Esophagus (tissue), 2 donors: ENCODE data around the gene PAH. TPM values are rescaled to one million over a fixed set of nuclear protein-coding genes. Genes with fewer than 3 reads are reported as not detected.

Experiments used
- H3K27ac ChIP-seq, 2 donors: one replicate each; pipeline ENCODE4 v1.5.1; 2013; ENCODE audit warnings: low read depth in 2 of 2, mild to moderate bottlenecking in 2 of 2, inconsistent platforms in 1 of 2, low read length in 1 of 2, moderate library complexity in 1 of 2
- H3K27me3 ChIP-seq, 2 donors: one replicate each; pipeline ENCODE4 v1.6.1; 2013; ENCODE audit warnings: low read length in 2 of 2, control low read depth in 1 of 2, mild to moderate bottlenecking in 1 of 2; ENCODE audit not compliant: insufficient read depth in 2 of 2, control insufficient read depth in 1 of 2
- H3K36me3 ChIP-seq, 2 donors: one replicate each; pipeline ENCODE4 v1.6.1; 2013; ENCODE audit warnings: low read length in 1 of 2; ENCODE audit not compliant: control insufficient read depth in 2 of 2, insufficient read depth in 2 of 2
- H3K4me1 ChIP-seq, 2 donors: one replicate each; pipeline ENCODE4 v1.6.1; 2013; ENCODE audit warnings: low read length in 1 of 2; ENCODE audit not compliant: control insufficient read depth in 2 of 2, insufficient read depth in 2 of 2
- H3K4me3 ChIP-seq, 2 donors: one replicate each; pipeline ENCODE4 v1.5.1; 2013; ENCODE audit warnings: low read length in 2 of 2, mild to moderate bottlenecking in 2 of 2, low read depth in 1 of 2, moderate library complexity in 1 of 2
- H3K9me3 ChIP-seq, 2 donors: one replicate each; pipeline ENCODE4 v1.6.1; 2013; ENCODE audit warnings: mild to moderate bottlenecking in 2 of 2, low read depth in 1 of 2, low read length in 1 of 2, moderate library complexity in 1 of 2; ENCODE audit not compliant: control insufficient read depth in 2 of 2, insufficient read depth in 1 of 2
- WGBS, 2 donors: extraction: QIAGEN DNeasy Blood & Tissue Kit; methylation state at CpG; one replicate each; pipeline ENCODE4 v1.1.7; 2013; 5-methylcytosine and 5-hydroxymethylcytosine counted together
- polyA plus RNA-seq, 2 donors: library from polyadenylated mRNA; stranded (reverse); fragments of 200-250 nt; gene quantifications; one replicate each; pipeline ENCODE4 v1.2.3, GENCODE V29; 2013
- donor health status: healthy with polysubstance abuse.
- donor health status: Bipolar disorder and iron deficiency.

PAH gene
- polyA plus RNA-seq, 2 donors = 0.11 TPM; not detected in 1

- peaks cover 31 to 42% of the 10 kb centered on the region in 2 donors for H3K27me3 ChIP-seq
- H3K4me1 ChIP-seq = peaks cover 7 to 9% of the 10 kb centered on the region in 2 donors
- H3K27ac ChIP-seq = no peak overlapping the region
- H3K36me3 ChIP-seq = no peaks in the 10 kb centered on the region
- no peak overlapping the region for H3K4me3 ChIP-seq
- H3K9me3 ChIP-seq = peaks cover 4% of the 10 kb centered on the region in 2 donors
- WGBS, 2 donors = 15 to 26% methylated on average over 14 of the region's 14 CpGs
These were observed 42.3 kb upstream of the PAH start for GRCh38 chr12:102959391-102959790.

GRCh38 chr12:102958830-102959176 lies 41.8 kb upstream of the PAH start:
- Histone ChIP-seq H3K4me1 (peaks cover 7 to 9% of the 10 kb centered on the region in 2 donors), H3K4me3 (peak overlapping the region in 1 of 2 donors; percentile 37)

GRCh38 chr12:102958073-102958829 lies 41.2 kb upstream of the PAH start:
- Histone ChIP-seq H3K9me3 (no peaks in the 10 kb centered on the region), H3K27ac (no peak overlapping the region), H3K36me3 (no peaks in the 10 kb centered on the region), H3K4me3 (peak overlapping the region in 1 of 2 donors; percentile 37), H3K4me1 (peaks cover 7 to 9% of the 10 kb centered on the region in 2 donors), H3K27me3 (peaks cover 24 to 35% of the 10 kb centered on the region in 2 donors)
- WGBS, 2 donors = 1 to 2% methylated on average over 80 to 83 of the region's 83 CpGs

More at GRCh38 chr12:102958830-102959176, 41.8 kb upstream of the PAH start:
- H3K36me3 ChIP-seq = no peaks in the 10 kb centered on the region
- H3K27ac ChIP-seq = no peak overlapping the region
- H3K27me3 ChIP-seq = peaks cover 29 to 38% of the 10 kb centered on the region in 2 donors
- H3K9me3 ChIP-seq = peaks cover 3 to 4% of the 10 kb centered on the region in 2 donors
- WGBS, 2 donors = 6 to 10% methylated on average over 15 of the region's 15 CpGs

- Histone ChIP-seq H3K4me1 (peaks cover 7 to 9% of the 10 kb centered on the region in 2 donors), H3K4me3 (peak within 1 kb of the TSS in 1 of 2 donors; percentile 37), H3K36me3 (no peaks in the 10 kb centered on the region), H3K27ac (no peak within 1 kb of the TSS), H3K27me3 (peaks cover 27 to 32% of the 10 kb centered on the region in 2 donors), H3K9me3 (no peaks in the 10 kb centered on the region)
- WGBS, 2 donors = 2% methylated on average over 47 to 51 of the region's 52 CpGs
These were observed 40.5 kb upstream of the PAH start, which contains the start of gene ASCL1 for GRCh38 chr12:102957339-102958050. Gene ASCL1, plus strand, starts transcription at chr12:102957674. Its CDS starts 571 bp downstream, at chr12:102958245.

- Histone ChIP-seq H3K27me3 (peaks cover 27 to 30% of the 10 kb centered on the region in 2 donors), H3K36me3 (no peaks in the 10 kb centered on the region), H3K4me3 (no peak overlapping the region), H3K4me1 (peaks cover 7 to 9% of the 10 kb centered on the region in 2 donors), H3K9me3 (no peaks in the 10 kb centered on the region), H3K27ac (no peak overlapping the region)
- WGBS, 2 donors = 6% methylated on average over 19 of the region's 19 CpGs
These were observed 39.8 kb upstream of the PAH start for GRCh38 chr12:102956738-102957327.

GRCh38 chr12:102955926-102956737 lies 39.1 kb upstream of the PAH start:
- 4 to 12% methylated on average over 50 of the region's 50 CpGs for WGBS, 2 donors
- H3K27me3 ChIP-seq = peaks cover 25 to 28% of the 10 kb centered on the region in 2 donors

GRCh38 chr12:102954134-102954533 lies 37.1 kb upstream of the PAH start:
- H3K9me3 ChIP-seq = no peaks in the 10 kb centered on the region
- no peaks in the 10 kb centered on the region for H3K36me3 ChIP-seq
- peaks cover 25% of the 10 kb centered on the region in 2 donors for H3K27me3 ChIP-seq
- H3K27ac ChIP-seq = no peak overlapping the region
- WGBS, 2 donors = 33 to 35% methylated on average over 1 of the region's 1 CpG
- no peak overlapping the region for H3K4me3 ChIP-seq
- H3K4me1 ChIP-seq = peaks cover 7 to 9% of the 10 kb centered on the region in 2 donors

More at GRCh38 chr12:102955926-102956737, 39.1 kb upstream of the PAH start:
- H3K27ac ChIP-seq = no peak overlapping the region
- H3K4me1 ChIP-seq = peaks cover 7 to 9% of the 10 kb centered on the region in 2 donors
- H3K9me3 ChIP-seq = no peaks in the 10 kb centered on the region
- no peak overlapping the region for H3K4me3 ChIP-seq
- no peaks in the 10 kb centered on the region for H3K36me3 ChIP-seq

GRCh38 chr12:102953221-102953620 lies 36.2 kb upstream of the PAH start:
- H3K27me3 ChIP-seq = peaks cover 17 to 20% of the 10 kb centered on the region in 2 donors
- no peak overlapping the region for H3K27ac ChIP-seq
- peaks cover 4 to 5% of the 10 kb centered on the region in 2 donors for H3K4me1 ChIP-seq
- no peak overlapping the region for H3K4me3 ChIP-seq
- H3K36me3 ChIP-seq = no peaks in the 10 kb centered on the region
- H3K9me3 ChIP-seq = no peaks in the 10 kb centered on the region

- peaks cover 15% of the 10 kb centered on the region in 2 donors for H3K27me3 ChIP-seq
- H3K4me3 ChIP-seq = no peak overlapping the region
- no peak overlapping the region for H3K27ac ChIP-seq
- peaks cover 0 to 2% of the 10 kb centered on the region in 2 donors for H3K4me1 ChIP-seq
- WGBS, 2 donors = 43 to 45% methylated on average over 9 of the region's 9 CpGs
- no peaks in the 10 kb centered on the region for H3K36me3 ChIP-seq
- H3K9me3 ChIP-seq = no peaks in the 10 kb centered on the region
These were observed 34.8 kb upstream of the PAH start for GRCh38 chr12:102951841-102952240.
